ENCODE results near the gene VWA5B1. TPM values are rescaled to one million over a fixed set of nuclear protein-coding genes. Genes with fewer than 3 reads are reported as not detected.

VWA5B1 gene
- 0.54 TPM for polyA plus RNA-seq (2013, experiment 1 of 4)
- 0.43 TPM for polyA plus RNA-seq (2013, experiment 2 of 4)
- 0.53 TPM for polyA plus RNA-seq (2013, experiment 3 of 4)
- polyA plus RNA-seq (2013, experiment 4 of 4), result 0.45 TPM

DNA sequence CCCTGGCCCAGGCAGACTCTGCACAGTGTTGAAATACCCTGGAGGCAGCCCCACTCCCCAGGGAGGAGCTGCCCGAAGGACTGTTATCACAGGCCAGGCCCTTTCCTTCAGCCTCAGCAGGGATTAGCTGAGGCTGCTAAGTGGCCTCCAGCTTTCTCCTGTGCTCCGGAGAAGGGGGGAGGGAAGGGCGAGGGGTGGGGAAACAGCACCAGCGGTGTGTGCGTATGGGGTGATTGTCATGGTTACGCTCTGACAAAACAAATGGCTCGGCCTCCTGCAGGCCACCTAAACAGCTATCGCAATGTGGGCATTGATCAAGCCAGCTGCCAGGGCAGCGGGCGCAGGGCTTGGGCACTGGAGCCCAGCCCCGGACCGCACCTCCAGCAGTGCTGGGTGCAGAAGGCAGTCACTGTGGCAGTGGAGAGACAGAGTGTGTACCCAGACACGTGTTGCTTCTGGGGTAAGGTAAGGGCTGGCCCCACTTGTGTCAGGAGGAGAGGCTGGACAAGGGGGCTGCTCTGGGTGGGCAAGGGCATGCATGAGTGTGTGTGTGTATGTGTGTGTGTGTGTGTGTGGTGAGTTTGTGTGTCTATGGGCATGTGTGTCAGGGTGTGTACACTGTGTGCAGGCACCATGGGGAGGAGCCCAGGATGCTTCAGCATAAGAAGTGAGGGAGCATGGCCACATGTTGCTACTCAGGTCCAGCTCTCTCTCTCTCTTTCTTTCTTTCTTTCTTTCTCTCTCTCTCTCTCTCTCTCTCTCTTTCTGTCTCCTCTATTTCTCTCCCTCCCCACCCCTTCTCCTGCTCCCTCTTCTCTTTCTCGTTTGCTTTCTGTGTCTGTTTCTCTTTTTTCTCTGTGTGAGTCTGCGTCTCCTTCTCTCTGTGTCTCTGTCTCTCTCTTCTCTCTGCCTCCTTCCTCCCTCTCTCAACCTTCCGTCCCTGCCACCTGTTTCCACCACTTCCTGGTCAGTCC, at the start of gene VWA5B1:
TSS of gene VWA5B1 (plus strand) at position 252 of the 974 bp plus-strand sequence. CDS start 19,727 bp downstream, outside the sequence.
- Histone ChIP-seq H3K4me3 (ENCODE audit: insufficient read depth, low read depth, low read length) (peak within 1 kb of the TSS; percentile 10), H3K27me3 (ENCODE audit: control insufficient read depth, insufficient read depth, low read length, poor library complexity, severe bottlenecking) (peaks cover 24% of the 10 kb centered on the region), H3K36me3 (ENCODE audit: control insufficient read depth, insufficient read depth, low read length) (no peaks in the 10 kb centered on the region), H3K4me1 (ENCODE audit: control insufficient read depth, insufficient read depth, low read length) (peaks cover 22% of the 10 kb centered on the region), H3K27ac (ENCODE audit: insufficient read depth, low read depth, low read length, poor library complexity, severe bottlenecking) (no peak within 1 kb of the TSS), H3K9me3 (ENCODE audit: control insufficient read depth, low read length) (no peaks in the 10 kb centered on the region)
- WGBS, 2 experiments, result 3 to 4% methylated on average over 16 of the region's 16 CpGs

DNA sequence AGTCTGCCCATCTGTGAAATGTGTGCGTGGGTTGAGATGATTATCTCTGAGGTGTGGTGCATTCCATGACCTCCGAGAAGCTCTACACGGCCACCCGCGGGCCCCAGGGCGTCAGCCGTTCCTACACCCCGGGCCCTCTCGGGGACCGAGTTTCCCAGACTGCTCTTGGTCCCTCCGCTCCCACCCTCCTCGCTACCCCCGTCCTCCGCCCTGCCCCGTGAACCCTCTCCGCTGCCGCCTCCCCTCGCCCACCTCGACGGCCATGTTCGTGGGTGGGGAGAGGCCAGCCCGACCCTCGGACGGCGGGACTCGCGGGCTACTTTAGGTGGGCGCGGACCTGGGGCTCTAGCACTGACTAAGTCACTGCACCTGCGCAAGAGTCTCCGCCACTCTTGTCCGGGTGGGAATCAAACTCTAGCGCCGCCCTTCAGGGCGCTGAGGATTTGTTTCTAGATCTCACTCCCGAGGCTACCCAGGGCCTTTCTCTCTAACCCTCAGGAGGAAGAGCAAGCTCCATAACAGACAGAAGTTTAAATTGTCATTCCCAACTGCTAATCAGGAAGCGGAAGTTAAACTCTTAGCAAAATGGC, 47.7 kb upstream of the VWA5B1 start:
- no peaks in the 10 kb centered on the region for H3K27me3 ChIP-seq (ENCODE audit: control insufficient read depth, insufficient read depth, low read length, poor library complexity, severe bottlenecking)
- WGBS, 2 experiments, result 95 to 96% methylated on average over 37 of the region's 37 CpGs
- no peak overlapping the region for H3K4me3 ChIP-seq (ENCODE audit: insufficient read depth, low read depth, low read length)
- no peaks in the 10 kb centered on the region for H3K36me3 ChIP-seq (ENCODE audit: control insufficient read depth, insufficient read depth, low read length)
- H3K27ac ChIP-seq (ENCODE audit: insufficient read depth, low read depth, low read length, poor library complexity, severe bottlenecking), result no peak overlapping the region
- H3K4me1 ChIP-seq (ENCODE audit: control insufficient read depth, insufficient read depth, low read length), result no peaks in the 10 kb centered on the region
- no peaks in the 10 kb centered on the region for H3K9me3 ChIP-seq (ENCODE audit: control insufficient read depth, low read length)

DNA sequence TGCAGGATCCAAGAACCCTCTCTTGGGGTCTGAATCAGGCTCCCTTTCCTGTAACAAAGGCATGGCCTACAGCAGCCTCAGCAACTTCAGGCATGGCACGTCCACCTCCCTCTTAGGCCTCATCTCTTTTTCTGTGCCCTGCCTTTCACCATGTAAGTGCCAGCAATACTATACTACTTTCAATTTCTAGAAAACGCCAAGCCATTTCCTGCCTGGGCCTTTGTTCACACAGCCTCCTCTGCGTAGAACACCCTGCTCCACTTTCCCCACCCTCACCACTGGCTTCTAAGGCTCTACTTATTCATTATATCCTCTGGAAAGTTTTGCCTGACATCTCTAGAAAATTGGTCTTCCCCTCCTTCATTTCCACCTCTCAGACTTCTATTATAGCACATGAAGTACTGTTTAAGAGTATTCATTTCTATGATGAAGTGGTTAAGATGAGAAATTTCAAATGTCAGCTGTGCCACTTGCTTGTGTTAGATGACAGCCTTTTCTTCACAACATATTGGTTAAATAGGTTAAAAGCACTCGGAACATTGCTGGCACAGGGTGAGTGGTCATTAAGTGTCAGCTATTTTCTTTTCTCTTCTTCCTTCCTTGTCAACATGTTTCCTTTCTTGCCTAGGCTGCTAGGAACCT, 41.6 kb upstream of the VWA5B1 start:
- H3K27ac ChIP-seq (ENCODE audit: insufficient read depth, low read depth, low read length, poor library complexity, severe bottlenecking), result no peak overlapping the region
- 92% methylated on average over 4 of the region's 4 CpGs for WGBS, 2 experiments
- no peaks in the 10 kb centered on the region for H3K4me1 ChIP-seq (ENCODE audit: control insufficient read depth, insufficient read depth, low read length)
- no peaks in the 10 kb centered on the region for H3K36me3 ChIP-seq (ENCODE audit: control insufficient read depth, insufficient read depth, low read length)
- H3K27me3 ChIP-seq (ENCODE audit: control insufficient read depth, insufficient read depth, low read length, poor library complexity, severe bottlenecking), result no peaks in the 10 kb centered on the region
- no peaks in the 10 kb centered on the region for H3K9me3 ChIP-seq (ENCODE audit: control insufficient read depth, low read length)
- no peak overlapping the region for H3K4me3 ChIP-seq (ENCODE audit: insufficient read depth, low read depth, low read length)

- Histone ChIP-seq H3K4me3 (ENCODE audit: insufficient read depth, low read depth, low read length) (no peak overlapping the region), H3K27ac (ENCODE audit: insufficient read depth, low read depth, low read length, poor library complexity, severe bottlenecking) (no peak overlapping the region), H3K4me1 (ENCODE audit: control insufficient read depth, insufficient read depth, low read length) (no peaks in the 10 kb centered on the region), H3K27me3 (ENCODE audit: control insufficient read depth, insufficient read depth, low read length, poor library complexity, severe bottlenecking) (no peaks in the 10 kb centered on the region), H3K36me3 (ENCODE audit: control insufficient read depth, insufficient read depth, low read length) (no peaks in the 10 kb centered on the region), H3K9me3 (ENCODE audit: control insufficient read depth, low read length) (no peaks in the 10 kb centered on the region)
- 91 to 92% methylated on average over 7 of the region's 7 CpGs for WGBS, 2 experiments
Measured at GRCh38 chr1:20250340-20250989, 40.2 kb upstream of the VWA5B1 start.

DNA sequence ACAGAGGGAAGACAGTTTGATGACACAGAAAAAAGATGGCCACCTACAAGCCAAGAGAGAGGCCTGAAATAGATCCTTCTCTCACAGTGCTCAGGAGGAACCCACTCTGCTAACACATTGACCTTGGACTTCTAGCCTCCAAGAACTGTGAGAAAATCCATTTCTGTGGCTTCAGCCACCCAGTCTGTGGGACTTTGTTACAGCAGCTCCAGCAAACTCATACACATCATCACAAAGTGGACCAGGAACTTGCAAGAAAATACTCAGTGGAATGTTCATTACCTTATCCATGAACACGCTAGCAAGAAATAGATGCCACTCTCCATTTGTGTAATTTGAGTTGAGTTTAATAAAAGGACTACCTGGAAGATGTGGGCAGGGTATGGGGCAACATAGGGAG, 38.1 kb upstream of the VWA5B1 start:
- WGBS, 2 experiments, result 100% methylated on average over 1 of the region's 1 CpG
- Histone ChIP-seq H3K4me1 (ENCODE audit: control insufficient read depth, insufficient read depth, low read length) (no peaks in the 10 kb centered on the region), H3K36me3 (ENCODE audit: control insufficient read depth, insufficient read depth, low read length) (no peaks in the 10 kb centered on the region), H3K4me3 (ENCODE audit: insufficient read depth, low read depth, low read length) (no peak overlapping the region), H3K9me3 (ENCODE audit: control insufficient read depth, low read length) (no peaks in the 10 kb centered on the region), H3K27ac (ENCODE audit: insufficient read depth, low read depth, low read length, poor library complexity, severe bottlenecking) (no peak overlapping the region), H3K27me3 (ENCODE audit: control insufficient read depth, insufficient read depth, low read length, poor library complexity, severe bottlenecking) (no peaks in the 10 kb centered on the region)

GRCh38 chr1:20255666-20256065, 35.0 kb upstream of the VWA5B1 start:
- Histone ChIP-seq H3K9me3 (ENCODE audit: control insufficient read depth, low read length) (no peaks in the 10 kb centered on the region), H3K27me3 (ENCODE audit: control insufficient read depth, insufficient read depth, low read length, poor library complexity, severe bottlenecking) (no peaks in the 10 kb centered on the region), H3K36me3 (ENCODE audit: control insufficient read depth, insufficient read depth, low read length) (no peaks in the 10 kb centered on the region), H3K27ac (ENCODE audit: insufficient read depth, low read depth, low read length, poor library complexity, severe bottlenecking) (no peak overlapping the region), H3K4me3 (ENCODE audit: insufficient read depth, low read depth, low read length) (no peak overlapping the region), H3K4me1 (ENCODE audit: control insufficient read depth, insufficient read depth, low read length) (no peaks in the 10 kb centered on the region)
- WGBS, 2 experiments, result 73 to 83% methylated on average over 7 of the region's 7 CpGs

DNA sequence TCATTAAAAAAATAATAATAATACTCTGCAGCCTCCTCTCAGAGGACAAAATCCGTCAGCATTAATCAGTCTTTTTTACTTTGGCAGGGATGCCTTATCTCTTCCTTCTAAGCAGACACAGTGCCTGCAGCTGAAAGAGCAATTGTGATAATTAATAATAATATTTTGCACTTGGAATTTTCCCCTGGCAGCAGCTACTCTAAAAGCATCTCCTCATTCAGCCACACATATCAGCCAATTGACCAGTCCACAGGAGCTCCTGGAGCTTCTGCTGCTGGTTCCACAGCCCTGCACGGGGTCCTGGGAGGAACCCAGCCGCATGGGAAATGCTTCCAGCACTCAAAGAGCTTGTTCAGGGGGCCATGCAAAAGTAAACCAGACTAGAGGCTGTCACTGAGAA, 31.0 kb upstream of the VWA5B1 start:
- H3K27me3 ChIP-seq (ENCODE audit: control insufficient read depth, insufficient read depth, low read length, poor library complexity, severe bottlenecking), result no peaks in the 10 kb centered on the region
- H3K9me3 ChIP-seq (ENCODE audit: control insufficient read depth, low read length), result no peaks in the 10 kb centered on the region
- no peak overlapping the region for H3K27ac ChIP-seq (ENCODE audit: insufficient read depth, low read depth, low read length, poor library complexity, severe bottlenecking)
- no peaks in the 10 kb centered on the region for H3K36me3 ChIP-seq (ENCODE audit: control insufficient read depth, insufficient read depth, low read length)
- no peaks in the 10 kb centered on the region for H3K4me1 ChIP-seq (ENCODE audit: control insufficient read depth, insufficient read depth, low read length)
- WGBS, 2 experiments, result 91 to 92% methylated on average over 3 of the region's 3 CpGs
- H3K4me3 ChIP-seq (ENCODE audit: insufficient read depth, low read depth, low read length), result no peak overlapping the region

DNA sequence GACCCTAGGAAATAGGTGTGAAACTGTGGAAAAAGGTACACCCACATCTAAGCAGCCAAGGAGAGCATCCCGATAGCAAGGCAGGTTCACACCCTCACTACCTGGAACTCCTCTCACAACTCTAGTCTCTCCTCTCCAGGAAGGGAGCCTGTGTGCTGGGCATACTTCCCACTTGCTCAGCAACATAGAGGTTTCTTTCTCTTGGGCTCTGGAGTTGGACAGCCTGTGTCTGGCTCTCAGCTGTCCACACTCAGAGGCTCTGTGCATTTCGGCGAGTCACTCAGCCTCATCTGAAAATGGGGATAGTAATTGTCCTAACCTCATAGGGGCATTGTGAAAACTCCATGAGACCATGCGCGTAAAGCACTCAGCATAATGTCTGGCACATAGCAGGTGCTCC, 29.6 kb upstream of the VWA5B1 start:
- 94 to 96% methylated on average over 5 of the region's 5 CpGs for WGBS, 2 experiments
- no peak overlapping the region for H3K27ac ChIP-seq (ENCODE audit: insufficient read depth, low read depth, low read length, poor library complexity, severe bottlenecking)
- no peaks in the 10 kb centered on the region for H3K4me1 ChIP-seq (ENCODE audit: control insufficient read depth, insufficient read depth, low read length)
- H3K9me3 ChIP-seq (ENCODE audit: control insufficient read depth, low read length), result no peaks in the 10 kb centered on the region
- H3K27me3 ChIP-seq (ENCODE audit: control insufficient read depth, insufficient read depth, low read length, poor library complexity, severe bottlenecking), result no peaks in the 10 kb centered on the region
- no peak overlapping the region for H3K4me3 ChIP-seq (ENCODE audit: insufficient read depth, low read depth, low read length)
- no peaks in the 10 kb centered on the region for H3K36me3 ChIP-seq (ENCODE audit: control insufficient read depth, insufficient read depth, low read length)

DNA sequence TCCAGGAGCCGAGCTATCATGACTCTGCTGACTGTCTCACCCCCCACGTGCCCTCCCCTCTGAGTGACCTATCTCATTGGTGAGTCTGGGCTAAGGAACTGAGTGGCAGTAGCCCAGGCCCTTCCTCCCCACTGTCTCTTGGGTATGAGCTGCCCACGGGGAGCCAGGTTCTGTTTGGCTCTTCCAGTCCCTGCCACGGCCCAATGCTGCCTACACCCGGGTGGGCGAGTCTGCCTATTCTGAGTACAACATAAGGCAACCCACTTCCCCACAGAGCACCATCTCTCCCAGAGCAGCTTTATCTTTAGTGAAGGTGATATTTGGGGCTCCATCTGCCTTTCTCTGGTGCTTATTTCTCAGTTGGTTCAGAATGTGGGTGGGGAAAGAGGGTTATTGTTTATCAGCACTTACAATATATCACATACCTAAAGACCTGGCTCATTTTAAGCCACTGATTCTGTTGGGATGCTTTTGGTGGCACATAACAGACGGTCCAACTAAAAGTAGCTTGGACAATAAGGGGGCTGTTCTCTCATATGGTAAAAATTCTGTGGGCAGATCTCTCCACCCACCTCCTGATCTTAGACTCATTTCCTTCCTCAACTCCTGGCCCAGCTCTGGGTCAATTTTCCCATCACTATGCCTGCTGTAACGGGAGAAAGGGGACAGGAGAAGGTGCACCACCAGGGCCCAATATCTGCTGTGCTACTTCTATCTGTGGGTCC, 27.7 kb upstream of the VWA5B1 start:
- 90 to 94% methylated on average over 8 of the region's 8 CpGs for WGBS, 2 experiments
- H3K27me3 ChIP-seq (ENCODE audit: control insufficient read depth, insufficient read depth, low read length, poor library complexity, severe bottlenecking), result no peaks in the 10 kb centered on the region
- no peaks in the 10 kb centered on the region for H3K36me3 ChIP-seq (ENCODE audit: control insufficient read depth, insufficient read depth, low read length)
- no peak overlapping the region for H3K27ac ChIP-seq (ENCODE audit: insufficient read depth, low read depth, low read length, poor library complexity, severe bottlenecking)
- H3K4me1 ChIP-seq (ENCODE audit: control insufficient read depth, insufficient read depth, low read length), result no peaks in the 10 kb centered on the region
- H3K4me3 ChIP-seq (ENCODE audit: insufficient read depth, low read depth, low read length), result no peak overlapping the region
- H3K9me3 ChIP-seq (ENCODE audit: control insufficient read depth, low read length), result no peaks in the 10 kb centered on the region
